GM12878 (cell line): ENCODE results near the gene RGMB. TPM values are rescaled to one million over a fixed set of nuclear protein-coding genes. Genes with fewer than 3 reads are reported as not detected.
A peak's percentile ranks its signal among the peaks of the same experiment; 100 is the strongest.

Source experiments
- ATAC-seq: fragments of 200-7000 bp; cut with Tn5 transposase; 3 replicates; pipeline ENCODE4 v1.9.1; 2020; ENCODE audit warnings: mild to moderate bottlenecking, moderate library complexity
- BruUV-seq: library from RNA; stranded (reverse); fragments of 400-500 nt; replicated peaks from 2 replicates; lab custom pipeline; 2021; lab: Mats Ljungman, UMichigan
- CTCF ChIA-PET: fragments of 300-600 bp; sonication (Branson Sonifier 250); formaldehyde crosslinking; extraction: SDS; loops from one replicate; lab custom pipeline; 2021; ENCODE audit warnings: inconsistent platforms; lab: Yijun Ruan, JAX
- POLR2A ChIA-PET: fragments of 350-600 bp; formaldehyde crosslinking; extraction: SDS; loops from one replicate; lab custom pipeline; 2021; ENCODE audit warnings: inconsistent platforms; lab: Charles Lee
- RAD21 ChIA-PET: fragments of 300-600 bp; sonication (Branson Sonifier 250); formaldehyde crosslinking; loops from one replicate; lab custom pipeline; 2023; ENCODE audit warnings: antibody characterized with exemption; ENCODE audit not compliant: unreplicated experiment; lab: Charles Lee
- SMC1A ChIA-PET: fragments of 300-600 bp; sonication (Branson Sonifier 250); formaldehyde crosslinking; loops from one replicate; lab custom pipeline; 2023; ENCODE audit not compliant: unreplicated experiment, uncharacterized antibody; lab: Charles Lee
- DNase-seq: peaks from one replicate; pipeline ENCODE4 v3.0.0-alpha.2; 2011; ENCODE audit warnings: low read depth, low spot score
- FAIRE-seq: peaks from 3 replicates; lab custom pipeline; 2011; peaks lifted over from hg19 to GRCh38; lab: Jason Lieb, UNC
- H2AFZ ChIP-seq: 2 replicates; pipeline ENCODE4 v1.6.0; 2011; ENCODE audit warnings: low read depth, low read length, control low read depth; ENCODE audit not compliant: control insufficient read depth
- H3K27ac ChIP-seq: 2 replicates; pipeline ENCODE4 v1.5.1; 2011; ENCODE audit warnings: control low read depth; ENCODE audit not compliant: control insufficient read depth, insufficient read depth
- H3K27me3 ChIP-seq, 2 experiments: replicated peaks in 1 of 2; 2 replicates each; pipeline versions ENCODE4 v1.6.0 to v1.6.1; 2011; ENCODE audit warnings: low read length in 1 of 2; ENCODE audit not compliant: control insufficient read depth in 2 of 2, insufficient read depth in 2 of 2
- H3K36me3 ChIP-seq, 2 experiments: 2 replicates each; pipeline ENCODE4 v1.5.1; 2011; ENCODE audit warnings: low read length in 1 of 2; ENCODE audit not compliant: control insufficient read depth in 2 of 2, insufficient read depth in 2 of 2
- H3K4me1 ChIP-seq: 2 replicates; pipeline ENCODE4 v1.6.1; 2011; ENCODE audit warnings: mild to moderate bottlenecking, low read length, moderate library complexity, mixed read lengths; ENCODE audit not compliant: control insufficient read depth, insufficient read depth
- H3K4me2 ChIP-seq: 2 replicates; pipeline ENCODE4 v1.6.0; 2011; ENCODE audit warnings: control low read depth; ENCODE audit not compliant: control insufficient read depth, insufficient read depth
- H3K4me3 ChIP-seq: fragments of 200-600 bp; sonication (generic); 2 replicates; pipeline ENCODE4 v1.5.1; 2016
- H3K79me2 ChIP-seq: 2 replicates; pipeline ENCODE4 v1.6.0; 2011; ENCODE audit warnings: low read length; ENCODE audit not compliant: control insufficient read depth, insufficient read depth
- H3K9ac ChIP-seq: 2 replicates; pipeline ENCODE4 v1.8.0; 2011; ENCODE audit warnings: low read length, control low read depth, mixed read lengths; ENCODE audit not compliant: control insufficient read depth, insufficient read depth
- H3K9me3 ChIP-seq: replicated peaks from 3 replicates; pipeline ENCODE4 v1.5.1; 2011; ENCODE audit warnings: mild to moderate bottlenecking, low read length; ENCODE audit not compliant: control insufficient read depth, insufficient read depth
- H4K20me1 ChIP-seq: 2 replicates; pipeline ENCODE4 v1.6.0; 2011; ENCODE audit not compliant: control insufficient read depth, insufficient read depth
- ASH2L ChIP-seq: fragments of 300-600, 200-600 bp; sonication (generic); IDR thresholded peaks from 2 replicates; pipeline ENCODE4 v1.6.1; 2017; ENCODE audit warnings: low read depth, mild to moderate bottlenecking, borderline replicate concordance
- NFYA ChIP-seq: IDR thresholded peaks from 2 replicates; pipeline ENCODE4 v1.6.1; 2011; ENCODE audit warnings: low read depth, mild to moderate bottlenecking, low read length, improper control_type of control experiment, borderline replicate concordance
- NFYB ChIP-seq: IDR thresholded peaks from 2 replicates; pipeline ENCODE4 v1.6.1; 2011; ENCODE audit warnings: low read depth, mild to moderate bottlenecking, low read length, improper control_type of control experiment, moderate library complexity; ENCODE audit not compliant: insufficient read depth
- RCOR1 ChIP-seq: conservative IDR thresholded peaks from 2 replicates; pipeline ENCODE4 v1.6.1; 2012; ENCODE audit warnings: low read depth, low read length, improper control_type of control experiment
- SMC3 ChIP-seq: IDR thresholded peaks from 2 replicates; pipeline ENCODE4 v1.6.1; 2011; ENCODE audit warnings: low read length, improper control_type of control experiment, borderline replicate concordance
- TCF3 ChIP-seq: IDR thresholded peaks from 2 replicates; pipeline ENCODE4 v1.6.1; 2012; ENCODE audit warnings: low read depth, mild to moderate bottlenecking, low read length, borderline replicate concordance; ENCODE audit not compliant: insufficient read depth
- TCF7 ChIP-seq: IDR thresholded peaks from 2 replicates; pipeline ENCODE4 v1.6.1; 2014; ENCODE audit warnings: antibody characterized with exemption, borderline replicate concordance
- ZZZ3 ChIP-seq: IDR thresholded peaks from 2 replicates; pipeline ENCODE4 v1.6.1; 2011; ENCODE audit warnings: low read depth; ENCODE audit not compliant: control insufficient read depth, insufficient read length
- WGBS: methylation state at CpG from one replicate; pipeline ENCODE4 v1.1.6; 2016; ENCODE audit warnings: low lambda C conversion rate; ENCODE audit not compliant: insufficient replicate concordance, insufficient coverage; ENCODE audit errors: missing lambda C conversion rate; 5-methylcytosine and 5-hydroxymethylcytosine counted together
- in situ Hi-C: fragments of 300-500 bp; cut with MboI; formaldehyde crosslinking; loops from 9 replicates; pipeline ENCODE4 v1.14.3; 2018; ENCODE audit warnings: mixed read lengths
- intact Hi-C: fragments of 100-400 bp; cut with micrococcal nuclease; formaldehyde crosslinking; loops from one replicate; pipeline ENCODE4 v1.14.2; 2022; ENCODE audit not compliant: unreplicated experiment
- polyA plus RNA-seq, 11 experiments: library from polyadenylated mRNA; depleted of rRNA in 4 of 11; unstranded in 6 of 11; stranded (reverse) in 5 of 11; fragments of >200 nt; fragmentation: Nextera tagmentation in 4 of 11; fragmentation: Illumina TruSeq in 1 of 11; extraction: Ambion mirVana in 4 of 11; extraction: Trizol in 1 of 11; gene quantifications; 1 replicate in 1 of 11; 2 replicates in 10 of 11; pipeline versions ENCODE4 v1.2.1 to v1.2.3, GENCODE V29; 2011 to 2016; ENCODE audit warnings: inconsistent platforms in 2 of 11, missing spikeins in 2 of 11, low read depth in 1 of 11
- total RNA-seq, 4 experiments: library from RNA; depleted of rRNA in 3 of 4; stranded (reverse); fragments of >200 nt in 3 of 4; fragmentation: Illumina TruSeq in 1 of 4; extraction: Trizol in 1 of 4; gene quantifications; 2 replicates each; pipeline versions ENCODE4 v1.2.1 to v1.2.3, GENCODE V29; 2013 to 2021

Gene RGMB
- total and polyA plus RNA-seq, 10 of the 15 experiments (the other 5 are each of a cell fraction or from before 2014, with no cell fraction given): 1.3 to 15.3 (median 7.4) TPM

- in situ Hi-C loops (no loop called here), intact Hi-C loops (no loop called here)
- no peaks in the 10 kb centered on the region for H4K20me1 ChIP-seq
- H3K9ac ChIP-seq: no peak overlapping the region
- SMC1A ChIA-PET: interaction anchor here (1.1 to 1.5 kb wide), 3 partner anchors 9 to 14 kb away, joined by 3 to 5 read pairs (median 4); no protein-coding TSS in a partner anchor
- BruUV-seq: no TSS peak
- no peak for DNase-seq
- no peak overlapping the region for H3K4me3 ChIP-seq
- no peak overlapping the region for H3K27ac ChIP-seq
- 97% methylated on average over 2 of the region's 2 CpGs for WGBS
- no peak for FAIRE-seq
- peaks cover 2% of the 10 kb centered on the region; the same call in 1 of the 2 replicates for H3K4me1 ChIP-seq
- H3K4me2 ChIP-seq: no peak overlapping the region
- RAD21 ChIA-PET: no interaction called here
- no peak overlapping the region for H2AFZ ChIP-seq
- POLR2A ChIA-PET: interaction anchor here (1.2 kb wide), 1 partner anchor 9 kb away, joined by 3 read pairs; no protein-coding TSS in a partner anchor
- no peaks in the 10 kb centered on the region for H3K27me3 ChIP-seq
- TF ChIP-seq ASH2L (no peak), NFYA (no peak), TCF3 (no peak), SMC3 (no peak), RCOR1 (no peak), TCF7 (no peak), ZZZ3 (no peak), NFYB (no peak)
- no peaks in the 10 kb centered on the region for H3K9me3 ChIP-seq
- CTCF ChIA-PET: interaction anchor here (1.2 to 3.1 kb wide), 3 partner anchors 8 to 14 kb away, joined by 3 to 26 read pairs (median 9); no protein-coding TSS in a partner anchor
- H3K79me2 ChIP-seq: peaks cover 56% of the 10 kb centered on the region
- peaks cover 0 to 6% of the 10 kb centered on the region in 2 experiments; a peak in 2 of 4 replicates for H3K36me3 ChIP-seq
- ATAC-seq: peak; percentile 39
Measured at GRCh38 chr5:98781964-98782363, 8.5 kb downstream of the RGMB start.
